Measurements from ENCODE around the gene FGD2. TPM values are rescaled to one million over a fixed set of nuclear protein-coding genes. Genes with fewer than 3 reads are reported as not detected.

The FGD2 gene
- total and polyA plus RNA-seq, 2 of the 4 experiments (the other 2 are of a cell fraction) = 0.07 TPM; not detected in 1

GRCh38 chr6:36969988-36970891 lies 35.2 kb upstream of the FGD2 start (continued):
- TF ChIP-seq USF2 (IDR thresholded peaks at IDR 0.05; ENCODE audit: low read depth, low read length) = no peak
